HG02885 (cell line): Measurements from ENCODE around the gene PGGHG.

Source experiments
- ATAC-seq: cut with Tn5 transposase; IDR thresholded peaks from one replicate; pipeline ENCODE4 v1.9.1; 2021; ENCODE audit warnings: mild to moderate bottlenecking; ENCODE audit not compliant: unreplicated experiment, poor library complexity

PGGHG gene

DNA sequence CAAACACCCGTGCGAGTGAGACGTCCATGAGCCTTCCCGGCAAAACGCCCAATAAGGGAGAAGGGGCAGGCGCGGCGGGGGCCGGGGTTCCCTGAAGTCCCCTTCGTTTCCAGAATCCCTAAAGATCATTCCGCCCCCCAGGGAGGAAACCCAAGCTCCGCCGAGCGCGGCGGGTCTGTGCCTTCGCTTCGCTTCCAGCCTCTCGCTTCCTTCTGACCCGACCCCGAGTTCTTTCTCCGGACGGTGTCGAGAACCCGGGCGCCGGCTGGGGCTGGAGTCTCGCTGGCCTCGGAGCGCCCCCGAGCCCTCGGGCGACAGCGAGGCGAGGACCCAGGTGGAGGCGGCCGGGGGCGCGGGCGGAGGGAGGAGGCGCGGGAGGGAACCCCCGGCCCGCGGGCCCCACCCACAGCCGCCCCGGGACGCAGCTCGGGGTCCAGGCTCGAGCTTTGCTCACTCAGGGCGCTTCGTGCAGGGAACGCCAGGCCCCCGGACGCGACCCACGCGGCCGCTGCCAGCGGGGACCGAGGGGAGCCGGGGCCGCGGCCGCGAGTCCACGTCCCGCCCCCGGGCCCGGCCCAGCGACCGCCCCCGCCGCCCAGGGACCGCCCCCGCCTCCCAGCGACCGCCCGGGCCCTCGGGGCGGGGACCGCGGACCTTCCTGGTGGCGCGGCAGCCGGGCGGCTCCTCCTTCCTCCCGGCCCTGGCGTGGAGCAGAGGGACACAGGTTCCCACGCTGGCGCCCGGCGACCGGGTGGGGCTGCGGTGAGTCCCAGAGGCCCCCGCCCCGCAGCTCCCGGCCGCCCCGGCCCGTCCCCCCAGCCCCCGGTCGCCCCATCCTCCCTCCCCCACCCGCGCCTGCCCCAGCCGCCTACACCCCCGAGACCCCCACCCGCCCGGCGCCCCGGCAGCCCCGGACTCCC, at the start of gene PGGHG:
PGGHG (plus strand) TSS at position 649 of the 920 bp plus-strand sequence. CDS start 691 bp downstream, outside the sequence.
- peak; percentile 69 for ATAC-seq

DNA sequence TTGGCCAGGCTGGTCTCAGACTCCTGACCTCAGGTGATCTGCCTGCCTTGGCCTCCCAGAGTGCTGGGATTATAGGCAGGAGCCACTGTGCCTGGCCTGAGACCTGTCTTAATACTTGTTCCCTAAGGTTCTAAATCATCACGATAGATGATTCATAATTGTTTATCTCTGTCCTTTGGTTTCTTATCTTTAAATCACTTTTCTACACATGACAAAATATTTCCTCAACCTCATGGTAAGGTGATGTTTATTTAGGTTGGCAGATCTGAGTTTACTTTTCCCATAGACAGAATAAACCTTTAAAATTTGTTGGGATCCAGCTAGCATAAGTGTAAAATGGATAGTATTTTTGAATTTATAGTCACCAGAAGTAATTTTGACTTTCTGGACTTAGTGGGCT, 48.6 kb upstream of the PGGHG start:
- ATAC-seq = no peak

DNA sequence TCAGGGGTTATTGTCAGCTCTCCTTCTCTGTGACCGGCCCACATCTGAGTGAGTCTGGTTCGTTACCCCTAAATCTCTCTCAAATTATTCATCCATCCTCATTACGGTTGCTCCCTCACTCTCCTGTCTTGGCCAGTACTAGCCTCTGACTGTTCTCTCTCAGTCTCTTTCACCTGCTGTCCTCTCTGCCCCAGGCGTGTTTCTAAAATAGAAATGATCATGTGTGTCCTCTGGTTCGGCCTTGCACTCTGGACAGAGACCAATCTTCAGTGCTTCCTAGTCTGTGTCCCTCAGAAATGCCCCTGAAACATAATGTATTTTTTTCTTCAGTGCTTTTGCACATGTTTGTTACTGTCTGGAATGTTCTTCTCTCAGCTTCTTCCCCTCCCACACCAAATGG, 47.3 kb upstream of the PGGHG start:
- ATAC-seq = no peak

DNA sequence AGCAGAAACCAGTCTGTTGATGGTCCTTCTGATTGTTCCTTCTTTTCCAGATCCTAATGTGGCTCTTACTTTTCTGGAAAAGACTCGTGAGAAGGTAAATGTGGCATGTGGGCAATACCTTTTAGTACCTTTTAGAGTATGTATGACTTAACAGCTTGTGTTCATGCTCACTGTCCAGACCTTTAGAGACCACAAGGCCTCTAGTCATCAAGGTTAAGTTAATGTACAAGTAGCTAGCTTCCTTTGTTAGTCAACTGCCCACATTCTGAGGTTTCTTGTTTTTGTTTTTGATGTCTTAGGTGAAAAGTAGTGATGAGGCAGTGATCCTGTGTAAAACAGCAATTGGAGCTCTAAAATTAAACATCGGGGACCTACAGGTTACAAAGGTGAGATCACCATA, 44.5 kb upstream of the PGGHG start:
- no peak for ATAC-seq

DNA sequence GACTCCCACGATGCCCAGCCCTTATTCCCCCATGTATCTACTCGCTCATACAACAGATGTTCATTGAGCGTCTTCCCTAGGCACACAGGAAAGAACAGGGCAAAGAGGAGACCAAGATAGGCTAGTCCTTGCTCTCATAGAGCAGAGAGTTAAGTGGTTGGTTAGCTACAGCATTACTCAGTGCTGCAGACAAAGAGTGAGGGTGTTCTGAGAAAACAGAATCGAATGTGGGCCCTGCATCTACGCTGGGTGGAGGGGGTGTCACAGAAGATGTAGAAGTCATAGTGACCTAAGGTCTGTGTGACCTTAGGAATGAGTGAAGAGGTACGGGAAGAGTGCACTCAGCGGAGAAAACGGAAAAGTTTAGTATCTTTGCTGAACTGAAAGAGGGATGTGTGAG, 39.9 kb upstream of the PGGHG start:
- ATAC-seq = no peak

DNA sequence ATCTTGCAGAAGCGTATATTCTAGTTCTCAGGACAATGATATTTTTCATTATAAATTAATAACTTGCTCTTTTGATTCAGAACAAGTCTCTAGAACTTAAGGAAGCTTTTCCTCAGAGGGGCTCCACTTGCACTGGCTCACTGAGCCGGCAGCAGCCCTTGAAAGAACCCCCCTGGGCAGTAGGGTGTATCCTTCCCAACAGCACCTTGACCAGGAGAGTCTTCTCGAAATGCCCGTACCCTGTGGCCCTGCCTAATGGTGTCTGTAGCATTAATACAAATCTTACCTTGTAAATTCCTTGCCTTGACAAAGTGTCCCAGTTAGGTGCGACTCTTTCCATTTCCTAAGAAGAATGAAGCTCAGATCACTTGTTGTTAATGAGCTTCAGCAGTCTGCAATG, 38.7 kb upstream of the PGGHG start:
- no peak for ATAC-seq

DNA sequence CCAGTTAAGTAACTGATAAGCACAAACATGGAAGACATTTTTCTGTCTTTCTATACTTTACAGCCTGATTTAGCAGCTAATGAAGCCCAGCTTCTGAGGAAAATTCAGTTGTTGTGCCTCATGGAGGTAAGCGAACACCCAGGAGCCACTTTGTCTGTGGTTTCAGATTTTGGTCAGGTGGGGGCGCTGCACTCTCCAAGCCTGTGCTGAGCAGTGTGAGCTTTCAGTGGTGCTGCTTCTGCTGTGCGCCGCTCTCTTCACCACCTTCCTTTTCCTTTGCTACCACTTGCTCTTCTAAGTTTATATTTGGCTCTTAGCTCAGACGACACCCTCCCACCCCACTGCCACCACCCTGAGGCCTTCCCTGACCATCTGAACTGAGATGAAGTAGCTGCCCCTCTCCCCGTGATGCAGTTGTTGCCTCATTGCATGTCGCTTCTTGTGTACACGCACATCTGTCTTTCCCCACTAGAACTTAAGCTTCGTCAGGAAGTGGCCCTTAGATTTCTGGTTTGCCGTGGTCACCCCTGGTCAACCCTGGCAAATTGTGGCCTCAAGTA, 38.1 kb upstream of the PGGHG start:
- ATAC-seq = no peak

DNA sequence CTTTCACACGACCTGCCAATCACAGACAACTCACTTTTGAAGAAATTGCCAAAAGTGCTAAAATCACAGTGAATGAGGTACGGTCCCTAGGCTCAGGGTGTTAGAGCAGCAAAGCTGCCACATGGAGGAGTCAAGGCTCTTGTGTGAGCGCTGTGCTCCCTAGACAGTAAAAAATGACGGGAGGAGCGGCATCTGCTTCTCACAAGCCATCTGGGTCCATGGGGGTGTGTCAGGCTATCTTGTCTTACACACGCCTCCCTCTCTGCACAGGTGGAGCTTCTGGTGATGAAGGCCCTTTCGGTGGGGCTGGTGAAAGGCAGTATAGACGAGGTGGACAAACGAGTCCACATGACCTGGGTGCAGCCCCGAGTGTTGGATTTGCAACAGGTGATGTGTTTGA, 37.4 kb upstream of the PGGHG start:
- no peak for ATAC-seq

DNA sequence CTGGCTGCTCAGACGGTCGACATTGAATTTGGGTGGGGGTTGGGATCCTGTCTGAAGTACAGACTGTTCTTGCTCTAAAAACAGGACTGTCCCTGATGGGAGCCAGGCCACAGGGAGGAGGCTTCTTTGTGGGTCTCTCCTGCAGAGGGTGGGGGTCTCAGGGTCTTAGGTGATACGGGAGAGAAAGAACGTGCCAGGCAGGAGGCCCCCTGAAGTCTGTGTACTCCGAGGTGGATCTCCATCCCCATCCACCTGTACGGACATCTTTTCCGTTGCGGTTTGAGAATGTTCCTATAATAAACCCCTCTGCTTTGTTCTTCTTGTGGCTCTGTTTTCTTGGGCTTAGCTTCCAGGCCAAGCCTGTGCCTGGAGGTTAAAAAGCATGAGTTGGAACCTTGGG, 36.3 kb upstream of the PGGHG start:
- no peak for ATAC-seq

DNA sequence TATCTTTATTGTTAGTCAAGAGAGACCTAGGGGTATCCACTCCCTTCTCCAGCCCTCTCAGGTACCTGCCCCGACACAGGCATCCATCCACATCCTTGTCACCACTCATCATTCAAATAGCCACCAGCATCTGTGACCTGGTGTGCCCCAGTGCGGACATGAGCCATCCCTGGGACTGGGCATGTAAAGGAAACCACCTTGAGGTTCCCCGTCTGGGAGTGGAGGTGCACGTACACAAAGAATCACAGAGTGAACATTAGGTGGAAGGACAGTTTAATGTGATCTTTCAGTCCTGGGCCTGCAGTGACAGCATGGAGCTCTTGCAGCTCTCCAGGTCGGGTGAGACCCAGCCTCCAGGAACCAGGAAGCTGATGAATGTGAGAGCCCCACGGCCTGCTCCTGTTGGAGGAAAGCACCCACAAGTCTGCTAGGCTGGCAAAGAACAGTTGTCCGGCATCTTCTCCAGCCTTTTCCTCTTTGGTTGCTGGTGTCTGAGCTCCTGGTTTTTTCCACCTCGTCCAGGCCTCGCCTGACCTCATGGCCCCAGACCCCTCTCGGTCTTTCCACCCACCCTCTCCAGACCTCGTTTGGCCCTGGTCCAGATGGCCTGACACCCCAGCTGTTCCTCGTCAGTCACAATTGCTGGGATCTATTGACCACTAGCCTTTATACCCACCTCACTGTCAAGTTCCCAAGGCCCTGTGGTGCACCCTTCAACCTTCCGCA, 35.6 kb upstream of the PGGHG start:
- no peak for ATAC-seq

DNA sequence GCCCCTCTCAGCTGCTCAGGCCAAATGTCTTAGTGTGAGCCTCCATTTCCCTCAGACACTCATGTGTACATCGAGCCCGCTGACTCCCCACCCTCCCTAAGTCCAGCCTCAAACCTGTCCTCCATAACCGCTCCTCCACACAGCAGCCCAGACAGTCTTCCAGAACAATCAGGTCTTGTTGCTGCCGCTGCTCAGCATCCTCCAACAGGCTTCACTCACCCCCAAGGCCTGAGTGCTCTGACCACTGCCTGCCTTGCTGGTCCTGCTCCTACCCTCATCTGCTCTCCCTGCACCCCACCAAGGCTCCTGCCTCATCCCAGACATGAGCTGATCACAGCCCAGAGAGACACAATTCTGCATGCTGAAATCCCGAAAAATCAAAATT, 35.0 kb upstream of the PGGHG start:
- ATAC-seq = no peak

DNA sequence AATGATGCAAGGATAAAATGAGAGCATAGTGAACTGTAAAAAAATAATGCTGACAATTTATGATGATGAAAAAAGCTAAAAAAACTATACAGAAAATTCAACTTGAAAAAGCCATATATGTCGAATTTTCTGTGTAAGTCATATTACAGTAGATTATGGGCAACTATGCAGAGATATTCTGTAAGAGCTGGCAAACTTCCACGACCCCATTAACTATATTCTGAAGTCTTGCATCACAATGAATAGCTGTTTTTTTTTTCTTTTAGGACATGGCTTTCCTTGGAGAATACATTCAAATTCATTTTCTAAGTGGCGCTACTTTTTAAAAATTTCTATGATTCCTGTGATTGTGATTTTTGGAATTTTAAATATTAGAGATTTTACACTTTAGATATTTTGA, 33.8 kb upstream of the PGGHG start:
- ATAC-seq = no peak

DNA sequence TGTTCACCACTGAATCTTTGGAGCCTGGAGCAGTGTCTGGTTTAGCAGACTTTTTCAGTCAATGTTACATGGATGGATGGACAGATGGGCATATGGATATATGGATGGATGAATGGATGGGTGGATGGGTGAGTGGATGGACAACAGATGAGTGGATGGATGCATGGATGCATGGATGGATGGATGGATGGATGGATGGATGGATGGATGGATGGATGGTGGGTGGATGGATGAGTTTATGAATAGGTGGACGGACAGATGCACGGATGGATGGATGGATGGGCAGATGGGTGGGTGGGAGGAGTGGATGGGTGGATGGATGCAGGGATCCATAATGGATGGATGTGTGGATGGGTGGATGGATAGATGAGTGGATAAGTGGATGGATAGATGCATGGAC, 33.1 kb upstream of the PGGHG start:
- no peak for ATAC-seq

DNA sequence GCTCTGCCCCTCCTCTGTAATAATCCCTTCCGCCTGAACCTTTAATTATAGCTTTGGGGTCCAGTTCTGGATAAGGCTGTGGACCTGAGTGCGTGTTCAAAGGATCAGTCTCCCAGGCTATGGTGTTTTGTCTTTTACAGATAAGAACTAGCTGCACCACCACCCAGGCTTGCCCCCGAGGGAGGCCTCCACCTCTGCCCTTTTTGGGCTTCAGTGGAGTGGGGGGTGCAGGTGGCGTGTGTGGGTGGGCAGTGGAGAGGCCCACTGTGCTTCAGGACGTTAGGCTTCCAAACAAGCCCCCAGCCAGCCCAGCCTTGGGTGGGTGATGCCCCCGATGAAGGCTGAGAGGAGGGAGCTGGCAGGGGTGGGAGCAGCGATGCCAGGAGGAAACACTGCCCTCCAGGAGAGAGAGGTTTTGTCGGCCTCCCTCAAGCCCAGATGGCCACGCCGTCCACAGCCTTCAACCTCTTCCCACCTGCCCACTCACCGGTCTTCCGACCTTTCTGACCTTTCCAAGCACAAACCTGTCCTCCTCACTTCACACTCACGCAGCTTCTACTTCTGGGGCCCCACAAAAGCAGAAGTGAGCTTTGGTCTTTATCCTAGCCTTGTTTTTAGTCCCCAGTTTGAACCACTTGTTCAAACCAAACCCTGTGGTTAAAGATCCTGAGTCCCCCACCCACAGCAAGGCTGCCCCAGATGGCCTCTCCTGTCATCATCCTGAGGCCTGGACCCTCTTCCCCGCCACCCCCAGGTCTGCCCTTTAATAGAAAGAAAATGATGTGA, 31.8 kb upstream of the PGGHG start:
- no peak for ATAC-seq

DNA sequence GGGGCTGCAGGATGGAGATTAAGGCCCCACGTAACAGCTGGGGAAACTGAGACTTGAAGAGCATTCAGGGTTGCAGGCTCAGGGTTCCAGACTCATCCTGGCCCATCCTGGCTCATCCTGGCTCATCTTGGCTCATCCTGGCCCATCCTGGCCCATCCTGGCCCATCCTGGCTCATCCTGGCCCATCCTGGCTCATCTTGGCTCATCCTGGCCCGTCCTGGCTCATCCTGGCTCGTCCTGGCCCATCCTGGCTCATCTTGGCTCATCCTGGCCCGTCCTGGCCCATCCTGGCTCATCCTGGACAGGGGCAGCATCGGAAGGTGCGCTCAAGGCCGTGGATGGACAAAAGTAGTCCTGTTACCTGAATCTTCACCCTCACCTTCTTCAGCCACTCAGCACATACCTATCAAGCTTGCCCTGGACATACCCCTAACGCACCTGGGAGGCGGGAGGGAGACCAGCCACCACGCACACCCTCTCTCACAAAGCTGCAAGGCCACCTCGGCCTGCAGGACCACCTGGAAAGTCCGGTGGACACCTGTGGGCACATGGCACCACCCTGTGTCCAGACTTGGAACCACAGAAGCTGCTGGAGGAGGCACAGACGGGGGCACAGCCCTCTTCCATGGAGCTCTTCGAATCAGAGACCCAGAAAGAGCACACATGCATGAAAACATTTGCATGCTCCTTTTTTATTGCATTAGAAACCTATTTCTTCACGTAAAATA, 31.0 kb upstream of the PGGHG start:
- no peak for ATAC-seq

DNA sequence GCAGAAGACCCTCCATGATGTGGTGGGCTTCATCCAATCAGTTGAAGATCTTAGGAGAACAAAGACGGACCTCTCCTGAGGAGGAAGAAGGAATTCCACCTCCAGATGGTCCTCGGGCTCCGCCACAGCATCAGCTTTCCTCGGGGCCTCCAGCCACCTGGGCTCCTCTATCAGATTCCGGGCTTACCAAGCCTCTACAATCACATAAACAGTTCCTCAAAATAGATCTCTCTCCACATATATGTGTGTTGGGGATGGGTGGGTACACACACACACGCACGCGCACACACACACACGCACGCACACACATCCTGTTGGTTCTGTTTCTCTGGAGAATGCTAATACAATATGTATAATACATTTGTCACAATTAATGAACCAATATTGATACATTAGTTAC, 29.5 kb upstream of the PGGHG start:
- ATAC-seq = no peak

DNA sequence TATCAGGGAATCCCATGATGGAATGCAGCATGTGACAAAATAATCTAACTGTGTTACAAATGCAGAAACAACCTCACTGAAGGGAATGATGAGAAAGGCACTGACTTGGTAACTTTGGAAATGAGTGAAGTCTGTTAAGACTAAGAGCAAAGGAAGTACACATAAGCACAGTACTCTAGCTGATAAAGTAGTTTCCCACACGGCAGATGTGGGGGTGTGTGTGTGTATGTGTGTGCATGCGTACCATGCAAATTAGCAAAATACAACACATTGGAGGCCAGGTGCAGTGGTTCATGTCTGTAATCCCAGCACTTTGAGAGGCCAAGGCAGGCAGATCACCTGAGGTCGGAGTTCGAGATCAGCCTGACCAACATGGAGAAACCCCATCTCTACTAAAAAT, 27.3 kb upstream of the PGGHG start:
- ATAC-seq = no peak

DNA sequence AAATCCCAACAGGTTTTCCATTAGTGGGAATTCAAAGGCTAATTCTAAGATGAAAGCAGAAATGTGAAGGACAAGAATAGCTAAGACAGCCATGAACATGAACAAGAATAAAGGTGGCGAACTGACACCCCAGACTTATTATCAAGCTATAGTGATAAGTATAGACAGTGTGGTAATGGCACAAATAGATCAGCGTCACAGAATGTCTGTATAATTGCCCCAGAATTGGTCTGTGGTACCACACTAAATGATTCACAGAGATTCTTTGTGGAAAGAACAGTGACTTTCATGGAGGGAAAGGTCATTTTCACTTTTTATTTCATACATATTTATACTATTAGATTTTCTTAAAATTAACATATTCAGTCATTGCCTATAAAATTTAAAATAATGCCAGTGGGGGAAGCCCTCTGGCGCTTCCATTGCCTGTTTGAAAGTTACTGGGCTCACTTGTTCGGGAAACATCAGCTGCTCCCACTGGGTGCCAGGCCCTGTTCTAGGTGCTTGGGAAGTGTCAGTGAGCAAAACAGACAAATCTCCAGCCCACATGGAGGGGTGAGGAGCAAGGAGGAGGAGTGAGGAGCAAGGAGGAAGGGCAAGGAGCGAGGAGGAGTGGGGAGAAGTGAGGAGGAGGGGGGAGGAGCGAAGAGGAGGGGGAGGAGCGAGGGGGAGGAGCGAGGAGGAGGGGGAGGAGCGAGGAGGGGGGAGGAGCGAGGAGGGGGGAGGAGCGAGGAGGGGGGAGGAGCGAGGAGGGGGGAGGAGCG, 22.1 kb upstream of the PGGHG start:
- no peak for ATAC-seq

DNA sequence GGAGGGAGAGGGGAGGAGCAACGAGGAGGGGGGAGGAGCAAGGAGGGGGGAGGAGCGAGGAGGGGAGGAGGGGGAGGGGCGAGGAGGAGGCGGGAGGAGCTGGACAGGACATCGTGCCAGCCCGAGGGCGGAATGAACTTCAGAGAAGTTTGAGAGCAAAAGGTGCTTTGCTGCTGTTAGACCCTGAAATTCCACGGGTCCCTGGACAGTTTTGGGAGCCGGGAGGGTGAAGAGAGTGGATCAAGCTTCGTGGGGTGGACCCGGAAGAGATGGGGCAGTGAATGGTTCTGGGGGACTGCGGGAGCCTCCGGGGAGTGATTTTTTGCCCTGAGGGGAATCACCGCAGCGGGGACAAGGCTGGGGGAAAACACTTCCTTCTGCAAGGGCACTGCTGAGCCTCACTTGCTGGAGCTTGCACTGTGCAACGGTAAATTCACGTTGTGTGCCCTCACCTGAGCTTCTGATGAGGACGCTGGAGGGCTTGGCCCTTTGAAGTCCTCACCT, 21.4 kb upstream of the PGGHG start:
- no peak for ATAC-seq
